Right ventricle myocardium superior (tissue), 1 donor: Measurements from ENCODE around the gene PEPD. TPM values are rescaled to one million over a fixed set of nuclear protein-coding genes. Genes with fewer than 3 reads are reported as not detected.
A peak's percentile ranks its signal among the peaks of the same experiment; 100 is the strongest.

Experiments used
- ATAC-seq: fragments of 200-7000 bp; cut with Tn5 transposase; one replicate; pipeline ENCODE4 v1.9.1; 2020; ENCODE audit warnings: mild to moderate bottlenecking; ENCODE audit not compliant: poor library complexity
- DNase-seq: peaks from one replicate; pipeline ENCODE4 v3.0.0-alpha.2; 2020
- intact Hi-C: fragments of 100-400 bp; cut with DNase I; formaldehyde crosslinking; loops from one replicate; pipeline ENCODE4 v1.11.2; 2022
- total RNA-seq: library from RNA; stranded (reverse); fragmentation: NEBNext Ultra II Directional; extraction: Animal tissue kit (Norgen Biotek cat#: 25700); gene quantifications from one replicate; pipeline ENCODE4 v1.2.1, GENCODE V29; 2021
- donor health status: DM: no; HTN: yes; CAD: no; lungs with severe emphysema.

The PEPD gene
- total RNA-seq, 1 donor from 2014 or later: 29.6 TPM

- DNase-seq: peak; percentile 75
- ATAC-seq: peak; percentile 54
- intact Hi-C loops: no loop called here
These were observed 133.3 kb downstream of the PEPD start for GRCh38 chr19:33388231-33388724.

GRCh38 chr19:33387351-33388230 is 134.0 kb downstream of the PEPD start:
- DNase-seq (no peak), ATAC-seq (no peak)
- intact Hi-C loops: no loop called here

- no peak for DNase-seq
- intact Hi-C loops: no loop called here
- ATAC-seq: peak; percentile 1
These were observed 135.2 kb downstream of the PEPD start for GRCh38 chr19:33386361-33386858.

- intact Hi-C loops: no loop called here
- DNase-seq (peak; percentile 80), ATAC-seq (peak; percentile 63)
These were observed 135.6 kb downstream of the PEPD start for GRCh38 chr19:33385956-33386355.

GRCh38 chr19:33384983-33385382 is 136.6 kb downstream of the PEPD start:
- intact Hi-C loops: no loop called here
- DNase-seq (no peak), ATAC-seq (no peak)

GRCh38 chr19:33383720-33384292 is 137.8 kb downstream of the PEPD start:
- DNase-seq (no peak), ATAC-seq (no peak)
- intact Hi-C loops: no loop called here

GRCh38 chr19:33382982-33383381 is 138.6 kb downstream of the PEPD start:
- ATAC-seq: no peak
- intact Hi-C loops: no loop called here
- no peak for DNase-seq

GRCh38 chr19:33382006-33382405 is 139.6 kb downstream of the PEPD start:
- intact Hi-C loops: no loop called here
- DNase-seq (no peak), ATAC-seq (no peak)

- intact Hi-C loops: no loop called here
- ATAC-seq: no peak
- no peak for DNase-seq
These were observed 140.5 kb downstream of the PEPD start for GRCh38 chr19:33381101-33381500.

GRCh38 chr19:33379151-33379829 is 142.3 kb downstream of the PEPD start:
- ATAC-seq: no peak
- intact Hi-C loops: no loop called here

GRCh38 chr19:33377586-33378475 is 143.8 kb downstream of the PEPD start:
- no peak for ATAC-seq
- no peak for DNase-seq
- intact Hi-C loops: no loop called here

More at GRCh38 chr19:33379151-33379829, 142.3 kb downstream of the PEPD start:
- no peak for DNase-seq

- ATAC-seq (no peak), DNase-seq (no peak)
- intact Hi-C loops: no loop called here
These were observed 144.5 kb downstream of the PEPD start for GRCh38 chr19:33376941-33377557.

- ATAC-seq: no peak
- intact Hi-C loops: no loop called here
- DNase-seq: peak; percentile 87
These were observed 145.2 kb downstream of the PEPD start for GRCh38 chr19:33376423-33376822.

- no peak for ATAC-seq
- intact Hi-C loops: no loop called here
These were observed 145.8 kb downstream of the PEPD start for GRCh38 chr19:33375837-33376159.

GRCh38 chr19:33375156-33375836 is 146.3 kb downstream of the PEPD start:
- intact Hi-C loops: no loop called here
- ATAC-seq: no peak
- DNase-seq: no peak

More at GRCh38 chr19:33375837-33376159, 145.8 kb downstream of the PEPD start:
- DNase-seq: no peak

GRCh38 chr19:33374236-33374714 is 147.3 kb downstream of the PEPD start:
- ATAC-seq (no peak), DNase-seq (no peak)
- intact Hi-C loops: loop anchor here (5.0 kb wide), 1 partner anchor 72 kb away; the partner anchor contains the start of gene CEBPA
